Measurements from ENCODE around the gene TBPL1.

- TF ChIP-seq POLR2AphosphoS5 (IDR thresholded peaks at IDR 0.05) (no peak), CTCF (IDR thresholded peaks at IDR 0.05) (no peak)
Observed at GRCh38 chr6:134034478-134034877, 81.5 kb downstream of the TBPL1 start.

All from sigmoid colon (tissue), 4 donors.